ENCODE results near the gene CNTNAP2.

Gene CNTNAP2

GRCh38 chr7:147640821-147641220 is 1524.2 kb downstream of the CNTNAP2 start:
- no peak overlapping the region for H3K4me3 ChIP-seq (ENCODE audit: extremely low read depth, insufficient read depth, low read length, poor library complexity, severe bottlenecking)
- H3K4me1 ChIP-seq (ENCODE audit: control insufficient read depth, insufficient read depth, low read length, poor library complexity, severe bottlenecking), result no peaks in the 10 kb centered on the region
- H3K27ac ChIP-seq (ENCODE audit: low read depth, low read length, severe bottlenecking), result no peak overlapping the region
- no peaks in the 10 kb centered on the region for H3K9me3 ChIP-seq (ENCODE audit: control insufficient read depth, low read length)
- H3K36me3 ChIP-seq (ENCODE audit: control insufficient read depth, insufficient read depth, low read length), result no peaks in the 10 kb centered on the region
- 86 to 91% methylated on average over 4 to 8 of the region's 9 CpGs for WGBS, 2 experiments (ENCODE audit: insufficient coverage in 2 of 2)

DNA sequence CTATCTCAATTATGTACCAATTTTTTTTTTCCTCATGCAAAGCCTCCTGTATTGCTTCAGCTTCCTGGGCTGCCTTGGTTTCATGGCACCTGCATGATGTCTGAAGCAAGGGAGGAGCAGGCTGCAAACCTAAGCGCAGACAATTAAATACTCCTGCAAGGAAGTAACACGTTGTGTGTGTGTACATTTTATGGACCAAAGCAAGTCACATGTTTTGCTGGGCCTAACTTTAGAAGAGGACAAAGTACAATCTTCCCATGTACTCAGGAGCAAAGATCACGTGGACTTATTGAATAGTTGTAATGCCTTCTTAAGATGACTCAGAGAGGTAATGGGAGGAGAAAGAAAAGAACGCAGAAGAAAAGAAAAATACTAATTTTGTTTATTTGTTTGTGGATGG is 1530.0 kb downstream of the CNTNAP2 start:
- Histone ChIP-seq H3K36me3 (ENCODE audit: control insufficient read depth, insufficient read depth, low read length) (no peaks in the 10 kb centered on the region), H3K9me3 (ENCODE audit: control insufficient read depth, low read length) (no peaks in the 10 kb centered on the region), H3K27ac (ENCODE audit: low read depth, low read length, severe bottlenecking) (no peak overlapping the region), H3K4me1 (ENCODE audit: control insufficient read depth, insufficient read depth, low read length, poor library complexity, severe bottlenecking) (no peaks in the 10 kb centered on the region), H3K4me3 (ENCODE audit: extremely low read depth, insufficient read depth, low read length, poor library complexity, severe bottlenecking) (no peak overlapping the region)
- 85 to 100% methylated on average over 1 to 4 of the region's 4 CpGs for WGBS, 2 experiments (ENCODE audit: insufficient coverage in 2 of 2)

GRCh38 chr7:147650991-147651390 is 1534.4 kb downstream of the CNTNAP2 start:
- Histone ChIP-seq H3K4me1 (ENCODE audit: control insufficient read depth, insufficient read depth, low read length, poor library complexity, severe bottlenecking) (no peaks in the 10 kb centered on the region), H3K9me3 (ENCODE audit: control insufficient read depth, low read length) (no peaks in the 10 kb centered on the region), H3K27ac (ENCODE audit: low read depth, low read length, severe bottlenecking) (no peak overlapping the region), H3K4me3 (ENCODE audit: extremely low read depth, insufficient read depth, low read length, poor library complexity, severe bottlenecking) (no peak overlapping the region), H3K36me3 (ENCODE audit: control insufficient read depth, insufficient read depth, low read length) (no peaks in the 10 kb centered on the region)
- WGBS, 2 experiments (ENCODE audit: insufficient coverage in 2 of 2), result 92 to 100% methylated on average over 3 of the region's 3 CpGs

DNA sequence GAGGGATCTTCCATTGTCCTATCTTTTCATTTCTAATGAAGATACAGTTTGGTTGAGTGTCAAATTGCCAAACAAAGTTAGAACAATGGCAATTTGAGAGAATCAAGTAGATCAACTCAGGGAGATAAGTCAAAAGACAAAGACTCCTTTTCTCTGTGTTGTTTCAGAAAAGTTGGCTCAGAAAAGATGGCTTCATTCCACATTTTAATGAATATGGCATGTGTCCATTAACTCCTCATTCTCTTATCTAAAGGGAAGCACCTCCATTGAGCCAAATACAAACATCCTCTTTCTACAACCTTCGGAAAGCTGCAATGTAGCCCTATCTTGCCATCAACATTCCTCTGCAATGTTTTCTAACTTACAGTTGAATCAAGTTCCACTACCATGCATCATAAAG is 1535.0 kb downstream of the CNTNAP2 start:
- WGBS, 2 experiments (ENCODE audit: insufficient coverage in 2 of 2), result 100% methylated on average over 1 of the region's 1 CpG
- Histone ChIP-seq H3K4me3 (ENCODE audit: extremely low read depth, insufficient read depth, low read length, poor library complexity, severe bottlenecking) (no peak overlapping the region), H3K36me3 (ENCODE audit: control insufficient read depth, insufficient read depth, low read length) (no peaks in the 10 kb centered on the region), H3K27ac (ENCODE audit: low read depth, low read length, severe bottlenecking) (no peak overlapping the region), H3K9me3 (ENCODE audit: control insufficient read depth, low read length) (no peaks in the 10 kb centered on the region), H3K4me1 (ENCODE audit: control insufficient read depth, insufficient read depth, low read length, poor library complexity, severe bottlenecking) (no peaks in the 10 kb centered on the region)

DNA sequence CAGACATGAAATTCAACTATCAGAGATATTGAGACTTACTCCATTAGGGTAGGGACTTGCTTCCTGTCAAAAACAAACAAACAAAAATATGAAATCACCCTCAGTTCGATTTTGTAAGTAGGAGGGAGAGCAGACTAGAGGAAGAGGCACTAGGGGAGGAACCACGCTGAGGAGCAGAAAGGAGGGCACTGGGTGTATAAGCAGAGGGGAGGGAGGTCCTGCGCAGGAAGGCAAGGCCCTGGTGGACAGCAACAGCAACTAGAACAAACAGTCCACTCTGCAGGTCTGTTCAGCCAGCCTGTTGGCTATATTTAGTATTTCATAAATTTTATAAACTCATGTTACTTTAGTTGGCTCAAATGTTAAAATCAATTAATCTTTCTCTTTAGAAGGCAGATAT is 1536.9 kb downstream of the CNTNAP2 start:
- no peak overlapping the region for H3K27ac ChIP-seq (ENCODE audit: low read depth, low read length, severe bottlenecking)
- WGBS, 2 experiments (ENCODE audit: insufficient coverage in 2 of 2), result 80 to 100% methylated on average over 1 of the region's 3 CpGs
- H3K4me3 ChIP-seq (ENCODE audit: extremely low read depth, insufficient read depth, low read length, poor library complexity, severe bottlenecking), result no peak overlapping the region
- H3K4me1 ChIP-seq (ENCODE audit: control insufficient read depth, insufficient read depth, low read length, poor library complexity, severe bottlenecking), result no peaks in the 10 kb centered on the region
- H3K36me3 ChIP-seq (ENCODE audit: control insufficient read depth, insufficient read depth, low read length), result no peaks in the 10 kb centered on the region
- H3K9me3 ChIP-seq (ENCODE audit: control insufficient read depth, low read length), result no peaks in the 10 kb centered on the region

DNA sequence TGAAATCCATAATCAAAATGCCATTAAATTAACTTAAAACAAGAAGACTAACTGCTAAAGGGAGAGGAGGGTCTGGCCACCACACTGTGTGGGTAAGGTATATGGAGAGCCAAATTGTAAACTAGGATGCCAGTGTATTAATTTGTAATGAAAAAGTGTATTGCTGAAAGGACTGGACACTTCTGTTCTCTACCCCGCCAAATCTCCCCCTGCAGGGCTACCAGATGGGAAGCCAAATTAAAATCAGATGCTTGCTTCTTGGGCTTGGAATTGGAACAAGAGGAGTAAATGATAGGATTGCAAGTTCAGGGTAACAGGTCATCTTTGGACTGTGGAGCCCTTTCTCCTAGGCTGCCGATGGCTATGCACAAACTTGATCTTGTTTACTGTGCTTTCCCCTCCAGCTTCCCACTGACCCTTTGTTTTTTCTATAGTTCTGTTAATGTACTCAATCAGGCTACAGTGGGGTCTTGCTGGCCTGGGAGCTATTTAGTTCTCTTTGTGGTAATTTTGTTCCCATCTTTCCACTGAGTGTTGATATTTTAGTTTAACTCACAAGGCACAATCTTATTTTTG is 1541.9 kb downstream of the CNTNAP2 start:
- no peaks in the 10 kb centered on the region for H3K36me3 ChIP-seq (ENCODE audit: control insufficient read depth, insufficient read depth, low read length)
- no peak overlapping the region for H3K4me3 ChIP-seq (ENCODE audit: extremely low read depth, insufficient read depth, low read length, poor library complexity, severe bottlenecking)
- no peak overlapping the region for H3K27ac ChIP-seq (ENCODE audit: low read depth, low read length, severe bottlenecking)
- H3K9me3 ChIP-seq (ENCODE audit: control insufficient read depth, low read length), result no peaks in the 10 kb centered on the region
- 75 to 100% methylated on average over 1 of the region's 2 CpGs for WGBS, 2 experiments (ENCODE audit: insufficient coverage in 2 of 2)
- no peaks in the 10 kb centered on the region for H3K4me1 ChIP-seq (ENCODE audit: control insufficient read depth, insufficient read depth, low read length, poor library complexity, severe bottlenecking)

- no peaks in the 10 kb centered on the region for H3K4me1 ChIP-seq (ENCODE audit: control insufficient read depth, insufficient read depth, low read length, poor library complexity, severe bottlenecking)
- no peaks in the 10 kb centered on the region for H3K36me3 ChIP-seq (ENCODE audit: control insufficient read depth, insufficient read depth, low read length)
- H3K9me3 ChIP-seq (ENCODE audit: control insufficient read depth, low read length), result no peaks in the 10 kb centered on the region
- H3K4me3 ChIP-seq (ENCODE audit: extremely low read depth, insufficient read depth, low read length, poor library complexity, severe bottlenecking), result no peak overlapping the region
- H3K27ac ChIP-seq (ENCODE audit: low read depth, low read length, severe bottlenecking), result no peak overlapping the region
- no CpG with 5 or more reads among the region's 4 CpGs for WGBS, 2 experiments (ENCODE audit: insufficient coverage in 2 of 2)
Observed at GRCh38 chr7:147659036-147659995, 1542.7 kb downstream of the CNTNAP2 start.

DNA sequence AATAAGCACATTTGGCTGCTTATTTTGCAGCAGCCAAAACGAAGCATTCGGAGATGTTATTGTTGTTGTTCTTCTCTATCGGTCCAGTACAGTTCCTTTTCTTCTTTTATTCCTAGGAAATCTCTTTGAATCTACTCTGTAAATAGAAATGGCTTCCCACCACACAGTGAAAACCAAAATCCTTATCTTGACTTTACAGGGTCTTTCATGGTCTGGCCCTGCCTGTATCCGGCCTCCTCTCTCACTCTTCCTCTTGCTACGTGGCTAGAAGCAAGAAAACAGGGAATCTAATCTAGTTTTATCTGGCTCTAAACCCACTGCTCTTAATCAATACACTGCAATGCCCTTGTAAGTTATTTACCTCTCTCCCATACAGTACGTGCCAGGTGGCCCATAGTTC is 1547.9 kb downstream of the CNTNAP2 start:
- Histone ChIP-seq H3K27ac (ENCODE audit: low read depth, low read length, severe bottlenecking) (no peak overlapping the region), H3K4me1 (ENCODE audit: control insufficient read depth, insufficient read depth, low read length, poor library complexity, severe bottlenecking) (no peaks in the 10 kb centered on the region), H3K36me3 (ENCODE audit: control insufficient read depth, insufficient read depth, low read length) (no peaks in the 10 kb centered on the region), H3K4me3 (ENCODE audit: extremely low read depth, insufficient read depth, low read length, poor library complexity, severe bottlenecking) (no peak overlapping the region), H3K9me3 (ENCODE audit: control insufficient read depth, low read length) (no peaks in the 10 kb centered on the region)
- 68 to 88% methylated on average over 3 to 5 of the region's 6 CpGs for WGBS, 2 experiments (ENCODE audit: insufficient coverage in 2 of 2)

DNA sequence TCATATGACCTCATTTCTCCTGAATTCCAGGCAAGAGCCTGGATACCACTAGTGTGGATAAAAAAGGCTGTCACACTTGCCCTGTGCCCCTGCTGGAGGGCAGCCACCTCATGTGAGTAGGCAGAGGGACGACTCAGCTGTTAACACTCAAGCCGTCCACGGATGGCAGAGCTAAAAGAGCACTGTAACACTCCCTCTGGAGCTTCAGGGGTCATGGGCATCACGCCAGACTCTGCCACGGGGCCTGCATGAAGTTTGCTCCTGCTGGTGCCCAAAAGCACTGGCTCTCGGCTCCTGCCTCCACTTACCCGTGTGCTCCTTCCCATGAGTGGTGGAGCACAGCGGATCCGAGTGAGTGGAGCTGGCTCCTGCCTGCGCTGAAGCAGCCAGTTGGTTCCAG is 1554.2 kb downstream of the CNTNAP2 start:
- Histone ChIP-seq H3K4me1 (ENCODE audit: control insufficient read depth, insufficient read depth, low read length, poor library complexity, severe bottlenecking) (no peaks in the 10 kb centered on the region), H3K4me3 (ENCODE audit: extremely low read depth, insufficient read depth, low read length, poor library complexity, severe bottlenecking) (no peak overlapping the region), H3K9me3 (ENCODE audit: control insufficient read depth, low read length) (no peaks in the 10 kb centered on the region), H3K27ac (ENCODE audit: low read depth, low read length, severe bottlenecking) (no peak overlapping the region), H3K36me3 (ENCODE audit: control insufficient read depth, insufficient read depth, low read length) (no peaks in the 10 kb centered on the region)
- 90 to 92% methylated on average over 9 to 10 of the region's 10 CpGs for WGBS, 2 experiments (ENCODE audit: insufficient coverage in 2 of 2)

GRCh38 chr7:147674705-147675104 is 1558.1 kb downstream of the CNTNAP2 start:
- no peak overlapping the region for H3K4me3 ChIP-seq (ENCODE audit: extremely low read depth, insufficient read depth, low read length, poor library complexity, severe bottlenecking)
- H3K27ac ChIP-seq (ENCODE audit: low read depth, low read length, severe bottlenecking), result no peak overlapping the region
- H3K36me3 ChIP-seq (ENCODE audit: control insufficient read depth, insufficient read depth, low read length), result no peaks in the 10 kb centered on the region
- H3K4me1 ChIP-seq (ENCODE audit: control insufficient read depth, insufficient read depth, low read length, poor library complexity, severe bottlenecking), result no peaks in the 10 kb centered on the region
- H3K9me3 ChIP-seq (ENCODE audit: control insufficient read depth, low read length), result no peaks in the 10 kb centered on the region

- no CpG with 5 or more reads among the region's 1 CpG for WGBS, 2 experiments (ENCODE audit: insufficient coverage in 2 of 2)
Observed at GRCh38 chr7:147678943-147679342, 1562.3 kb downstream of the CNTNAP2 start.

More at GRCh38 chr7:147678943-147679342, 1562.3 kb downstream of the CNTNAP2 start:
- no peaks in the 10 kb centered on the region for H3K4me1 ChIP-seq (ENCODE audit: control insufficient read depth, insufficient read depth, low read length, poor library complexity, severe bottlenecking)
- H3K9me3 ChIP-seq (ENCODE audit: control insufficient read depth, low read length), result no peaks in the 10 kb centered on the region
- H3K4me3 ChIP-seq (ENCODE audit: extremely low read depth, insufficient read depth, low read length, poor library complexity, severe bottlenecking), result no peak overlapping the region
- H3K36me3 ChIP-seq (ENCODE audit: control insufficient read depth, insufficient read depth, low read length), result no peaks in the 10 kb centered on the region
- H3K27ac ChIP-seq (ENCODE audit: low read depth, low read length, severe bottlenecking), result no peak overlapping the region
